Measurements from ENCODE around the gene CDKN2A. TPM values are rescaled to one million over a fixed set of nuclear protein-coding genes. Genes with fewer than 3 reads are reported as not detected.

The CDKN2A gene
- total RNA-seq, 1 donor from 2014 or later = 54.6 TPM

DNA sequence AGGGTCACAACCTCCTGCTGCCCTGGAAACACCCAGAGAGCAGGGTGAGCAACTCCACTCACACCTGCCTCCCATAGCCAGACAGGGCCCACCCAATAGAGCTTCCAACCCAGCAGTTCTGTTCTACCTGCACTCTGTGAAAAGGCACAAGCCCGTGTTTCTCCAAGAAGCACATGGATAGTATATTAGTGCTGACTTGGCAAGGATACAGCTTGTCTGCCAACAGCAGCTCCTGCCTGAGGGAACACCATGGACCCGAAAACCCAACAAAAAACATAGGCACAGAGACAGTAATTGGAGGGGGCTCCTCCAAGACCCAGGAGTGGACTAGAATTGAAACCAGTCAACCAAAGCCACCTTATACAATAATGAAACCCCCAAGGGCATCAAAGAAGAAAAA lies 48.6 kb downstream of the CDKN2A start:
- DNase-seq (ENCODE audit: extremely low read depth, low read depth, low spot score) = no peak

DNA sequence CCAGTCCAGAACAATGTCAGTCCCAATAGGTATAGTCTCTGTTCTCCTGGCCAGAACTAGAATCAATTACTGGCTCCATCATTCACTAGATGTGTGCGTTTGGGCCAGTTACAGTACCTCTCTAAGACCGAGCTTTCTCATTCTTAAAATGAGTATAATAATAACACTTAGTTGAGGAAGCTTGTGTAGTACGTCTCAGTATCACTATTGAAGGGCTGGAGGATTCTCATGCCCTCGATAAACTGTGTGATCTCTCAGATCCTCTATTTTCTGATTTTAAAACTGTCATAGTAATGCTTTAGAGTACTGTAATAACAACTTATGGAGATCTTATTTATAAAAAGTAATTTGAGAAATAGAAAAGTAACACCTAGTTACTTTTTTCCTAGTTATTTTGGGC lies 50.7 kb downstream of the CDKN2A start:
- DNase-seq (ENCODE audit: extremely low read depth, low read depth, low spot score) = no peak

DNA sequence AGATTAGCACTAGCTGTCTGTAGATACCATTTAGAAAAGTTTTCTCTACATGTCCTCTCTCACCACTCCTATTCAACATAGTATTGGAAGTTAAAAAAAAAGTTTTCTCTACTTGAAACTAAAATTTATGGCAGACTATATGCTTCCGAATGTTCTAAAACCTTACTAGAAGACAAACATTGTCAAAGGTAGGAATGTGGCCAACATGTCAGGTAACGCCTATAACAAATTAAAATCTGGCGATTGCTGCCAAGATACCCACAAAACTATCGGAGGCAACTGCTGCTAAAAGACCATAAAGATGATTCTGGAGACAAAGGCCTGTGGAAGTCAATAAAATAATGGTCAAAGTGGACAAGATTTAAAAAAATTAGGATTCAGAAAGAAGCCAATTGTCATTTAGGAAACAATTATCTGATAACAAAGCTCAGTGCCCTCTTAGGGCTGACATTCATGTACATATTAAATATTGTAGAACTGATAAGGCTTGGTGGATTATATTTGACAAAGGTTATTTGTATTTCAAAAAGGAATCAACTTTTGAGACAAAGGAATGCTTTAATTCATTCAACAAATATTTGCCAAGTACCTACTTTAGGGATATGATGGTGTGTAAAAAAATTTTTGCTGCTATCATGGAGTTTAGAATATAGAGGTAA lies 52.7 kb downstream of the CDKN2A start:
- DNase-seq (ENCODE audit: extremely low read depth, low read depth, low spot score) = no peak

DNA sequence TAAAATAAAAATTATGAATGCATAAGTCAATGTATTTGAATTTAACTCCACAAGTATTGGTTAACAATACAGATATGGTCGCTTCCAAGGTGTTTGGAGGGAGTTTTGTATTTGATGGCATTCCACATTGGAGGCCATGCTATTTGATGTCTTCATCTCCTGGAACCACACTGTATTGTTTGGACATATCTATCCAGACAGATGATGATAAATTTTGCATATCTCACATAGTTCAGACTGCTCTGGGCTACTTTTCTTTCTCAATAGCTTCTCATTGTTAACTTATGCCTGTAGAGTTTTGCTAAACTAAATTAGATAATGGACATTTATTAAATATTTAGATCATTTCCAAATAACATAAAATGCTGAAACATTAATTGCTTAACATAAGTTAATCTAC lies 58.0 kb downstream of the CDKN2A start:
- DNase-seq (ENCODE audit: extremely low read depth, low read depth, low spot score) = no peak

DNA sequence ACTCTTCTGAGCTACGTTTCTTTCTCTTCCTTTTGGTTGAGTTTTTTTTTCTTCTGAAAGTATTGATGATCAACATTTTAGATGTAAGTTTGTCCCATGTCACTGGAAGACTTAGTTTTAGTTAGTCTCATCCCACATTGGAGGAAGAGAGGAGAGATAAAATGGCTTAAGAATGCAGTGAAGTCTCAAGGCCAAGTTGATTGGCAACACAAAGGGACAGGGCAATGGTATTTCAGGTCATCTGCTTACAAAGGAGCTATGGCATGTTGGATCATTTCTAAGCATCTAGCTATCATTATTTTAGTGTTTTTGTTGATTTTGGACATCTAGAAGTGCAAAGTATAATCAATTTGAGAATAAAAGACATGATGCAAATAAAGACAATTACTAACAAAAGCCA lies 58.6 kb downstream of the CDKN2A start:
- no peak for DNase-seq (ENCODE audit: extremely low read depth, low read depth, low spot score)

DNA sequence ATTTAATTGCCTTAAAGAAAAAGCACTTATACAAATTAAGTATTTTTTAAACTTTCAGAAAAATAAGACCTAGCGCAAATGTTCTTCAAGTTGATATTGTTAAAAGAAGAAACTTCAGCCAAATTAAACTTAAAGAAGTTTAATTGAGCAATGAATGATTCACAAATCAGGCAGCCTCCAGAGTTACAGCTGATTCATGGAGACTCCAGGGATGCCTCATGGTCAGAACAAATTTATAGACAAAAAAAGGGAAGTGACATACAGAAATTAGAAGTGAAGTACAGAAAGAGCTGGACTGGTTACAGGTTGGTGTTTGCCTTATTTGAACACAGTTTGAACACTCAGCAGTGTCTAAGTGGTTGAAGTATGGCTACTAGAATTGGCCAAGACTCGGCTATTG lies 60.3 kb downstream of the CDKN2A start:
- DNase-seq (ENCODE audit: extremely low read depth, low read depth, low spot score) = no peak

DNA sequence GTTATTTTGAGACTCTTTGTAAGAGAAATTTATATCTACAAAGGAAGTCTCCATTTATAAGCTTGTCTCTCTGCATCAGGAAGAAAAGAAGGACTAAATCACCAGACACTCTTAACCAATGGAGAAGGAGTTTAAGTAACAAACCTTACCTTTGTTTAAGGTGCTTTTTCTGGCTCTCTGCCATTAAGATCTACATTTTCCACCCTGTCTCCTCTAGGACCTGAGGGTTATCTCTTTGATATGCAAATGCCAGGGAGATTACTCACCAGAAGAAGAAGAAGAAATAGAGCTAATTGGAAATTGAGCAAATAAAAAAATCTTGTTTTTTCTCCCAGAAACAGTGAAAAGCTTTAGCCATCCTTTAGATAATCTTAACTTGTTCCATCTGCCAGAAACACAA lies 60.9 kb downstream of the CDKN2A start:
- no peak for DNase-seq (ENCODE audit: extremely low read depth, low read depth, low spot score)

DNA sequence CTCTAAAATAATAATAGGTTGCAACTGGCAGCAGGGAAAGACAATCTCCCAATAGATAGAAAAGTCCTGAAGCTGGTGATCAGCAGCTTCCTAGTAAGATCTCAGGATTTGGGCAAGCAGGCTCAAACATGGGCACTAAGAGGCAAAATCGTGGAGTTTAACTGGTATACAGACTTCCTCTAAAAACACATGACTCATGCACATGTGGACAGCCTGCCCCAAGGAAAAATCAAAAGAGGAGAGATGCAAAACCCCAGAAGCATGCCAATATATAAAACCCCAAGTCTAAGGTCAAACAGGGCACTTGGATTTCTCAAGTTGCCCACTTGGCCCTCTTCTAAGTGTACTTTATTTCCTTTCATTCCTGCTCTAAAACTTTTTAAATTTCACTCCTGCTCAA lies 62.8 kb downstream of the CDKN2A start:
- no peak for DNase-seq (ENCODE audit: extremely low read depth, low read depth, low spot score)

DNA sequence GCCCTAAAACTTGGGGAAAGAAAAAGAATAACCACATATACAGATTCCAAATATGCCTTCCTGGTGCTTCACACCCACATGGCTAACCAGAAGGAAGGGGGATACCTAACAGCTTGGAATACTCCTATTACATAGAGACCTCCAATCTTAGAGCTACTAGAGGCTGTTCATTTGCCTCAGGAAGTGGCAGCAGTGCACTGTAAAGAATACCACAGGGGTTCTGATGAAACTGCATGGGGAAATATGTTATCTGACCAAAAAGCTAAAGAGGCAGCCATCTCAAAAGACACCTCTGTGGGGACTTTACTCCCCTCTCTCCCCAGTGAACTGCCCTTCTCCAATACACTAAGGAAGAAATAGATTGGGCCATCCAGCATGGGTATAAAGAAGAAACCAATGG lies 66.4 kb downstream of the CDKN2A start:
- no peak for DNase-seq (ENCODE audit: extremely low read depth, low read depth, low spot score)

DNA sequence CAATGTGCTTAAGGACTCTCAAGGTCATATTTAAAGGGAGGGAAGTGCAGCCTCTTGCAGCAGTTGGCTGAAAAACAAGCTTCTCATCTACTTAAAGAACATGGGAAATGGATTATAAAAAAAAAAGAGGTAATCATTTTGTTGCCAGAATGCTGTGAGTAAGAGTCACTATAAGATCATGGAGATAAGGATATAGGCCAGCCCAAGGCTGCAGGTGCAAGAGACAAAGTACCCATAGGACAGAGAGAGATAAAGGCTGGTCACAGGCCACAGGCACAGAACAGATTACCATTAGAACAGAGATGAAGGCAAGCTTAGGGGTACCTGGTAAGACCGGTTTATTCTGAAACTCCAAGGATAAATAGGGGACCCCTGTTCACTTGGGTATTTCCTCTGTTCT lies 70.5 kb downstream of the CDKN2A start:
- no peak for DNase-seq (ENCODE audit: extremely low read depth, low read depth, low spot score)

DNA sequence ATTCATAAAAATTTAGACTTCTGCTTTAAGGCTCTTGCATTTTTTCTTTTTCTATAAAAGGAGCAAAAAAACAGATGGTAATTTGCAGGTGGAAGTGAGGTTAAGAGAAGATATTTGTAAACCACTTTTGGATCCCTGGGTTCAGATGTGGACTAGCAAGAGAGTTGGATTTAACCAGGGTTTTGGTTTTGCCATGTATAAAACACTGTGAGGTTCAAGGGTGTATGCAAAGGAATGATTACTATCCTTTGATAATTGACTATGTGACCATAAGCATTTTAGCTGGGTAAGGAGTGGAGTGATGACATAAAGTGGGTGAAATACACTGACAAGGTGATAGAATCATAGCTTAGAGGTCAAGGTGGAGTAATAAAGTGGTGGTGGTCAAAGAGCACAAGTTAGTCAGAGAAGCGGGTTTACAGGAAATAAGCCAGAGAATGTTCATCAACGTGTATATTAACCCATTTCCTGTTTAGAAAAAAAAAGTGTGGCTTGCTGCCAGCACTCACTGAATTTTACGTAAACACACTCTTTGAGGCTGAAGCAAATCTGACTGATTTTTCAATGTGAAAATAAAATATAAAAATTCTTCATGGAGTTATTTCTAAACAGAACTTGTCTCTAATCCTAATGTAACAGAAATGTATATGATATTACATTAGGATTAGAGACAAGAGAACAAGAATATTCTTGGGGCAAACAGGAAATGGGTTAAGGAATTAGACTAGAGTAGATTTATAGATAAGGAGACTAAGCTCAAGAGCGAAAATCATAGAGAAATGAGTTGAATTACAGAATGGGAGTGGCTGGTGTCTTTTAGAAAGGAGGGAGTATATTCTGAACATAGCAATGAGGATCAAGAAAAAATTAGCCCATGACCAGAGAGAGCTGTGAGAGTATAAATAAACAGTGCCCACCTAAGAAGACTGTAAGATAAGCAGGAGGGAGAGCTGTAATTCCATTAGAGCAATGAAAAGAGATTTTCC lies 74.5 kb downstream of the CDKN2A start:
- DNase-seq (ENCODE audit: extremely low read depth, low read depth, low spot score) = peak; percentile 78

Other genes with a start within 250 kb of the CDKN2A start
- 28.2 and 31.6 TPM in 2 replicates for gene MTAP, start 191.8 kb downstream of the CDKN2A start, total RNA-seq
- gene CDKN2B-AS1, start 399 bp upstream of the CDKN2A start, total RNA-seq = 2.9 and 7.1 TPM in 2 replicates
- gene CDKN2B, start 14.9 kb upstream of the CDKN2A start, total RNA-seq = 36.5 and 49.7 TPM in 2 replicates

Measured in glomerular endothelial cell (primary cell).